KMS-11 (cell line): Measurements from ENCODE around the gene SUZ12.
"Not testable (repeated sequence)": the region's sequence is repeated elsewhere in the genome, so short reads cannot be mapped to it uniquely, and the experiment has no call there.

Experiments used
- H2AFZ ChIP-seq: fragments of 200-600 bp; sonication (generic); 2 replicates; pipeline ENCODE4 v1.6.1; 2016; ENCODE audit warnings: antibody characterized with exemption, mixed run types, low read depth
- H3K27ac ChIP-seq: fragments of 200-600 bp; sonication (generic); 2 replicates; pipeline ENCODE4 v1.6.1; 2016; ENCODE audit warnings: mild to moderate bottlenecking, mixed run types
- H3K27me3 ChIP-seq: fragments of 200-600 bp; sonication (generic); 2 replicates; pipeline ENCODE4 v1.6.1; 2017; ENCODE audit warnings: mild to moderate bottlenecking, low read depth, mixed run types, moderate library complexity; ENCODE audit not compliant: insufficient read depth
- H3K36me3 ChIP-seq: fragments of 200-600 bp; sonication (generic); 2 replicates; pipeline ENCODE4 v1.6.1; 2017; ENCODE audit warnings: mild to moderate bottlenecking, mixed run types; ENCODE audit not compliant: insufficient read depth
- H3K4me1 ChIP-seq: fragments of 200-600 bp; sonication (generic); 2 replicates; pipeline ENCODE4 v1.6.1; 2016; ENCODE audit warnings: mild to moderate bottlenecking, low read depth, mixed run types; ENCODE audit not compliant: poor library complexity, severe bottlenecking
- H3K4me2 ChIP-seq: fragments of 200-600 bp; sonication (generic); 2 replicates; pipeline ENCODE4 v1.7.0; 2016; ENCODE audit warnings: mild to moderate bottlenecking, mixed run types
- H3K4me3 ChIP-seq: fragments of 200-600 bp; sonication (generic); IDR thresholded peaks from 2 replicates; pipeline ENCODE4 v1.6.1; 2017; ENCODE audit warnings: low read depth, low read length, mixed read lengths; ENCODE audit not compliant: insufficient read depth
- H3K79me2 ChIP-seq: fragments of 200-600 bp; sonication (generic); 2 replicates; pipeline ENCODE4 v1.6.1; 2016; ENCODE audit warnings: low read depth, mixed run types; ENCODE audit not compliant: insufficient read depth
- H3K9ac ChIP-seq: fragments of 200-600 bp; sonication (generic); 2 replicates; pipeline ENCODE4 v1.6.1; 2016; ENCODE audit warnings: mild to moderate bottlenecking, mixed run types
- H4K20me1 ChIP-seq: fragments of 200-600 bp; sonication (generic); 2 replicates; pipeline ENCODE4 v1.6.1; 2016; ENCODE audit warnings: mild to moderate bottlenecking, mixed run types; ENCODE audit not compliant: insufficient read depth
- TF ChIP-seq, protein P1 (sequence below): fragments of 200-600 bp; sonication (generic); conservative IDR thresholded peaks from 2 replicates; pipeline ENCODE4 v1.6.1; 2017; ENCODE audit warnings: low read depth, mild to moderate bottlenecking, antibody characterized with exemption, low read length, moderate library complexity, mixed read lengths

Gene SUZ12

DNA sequence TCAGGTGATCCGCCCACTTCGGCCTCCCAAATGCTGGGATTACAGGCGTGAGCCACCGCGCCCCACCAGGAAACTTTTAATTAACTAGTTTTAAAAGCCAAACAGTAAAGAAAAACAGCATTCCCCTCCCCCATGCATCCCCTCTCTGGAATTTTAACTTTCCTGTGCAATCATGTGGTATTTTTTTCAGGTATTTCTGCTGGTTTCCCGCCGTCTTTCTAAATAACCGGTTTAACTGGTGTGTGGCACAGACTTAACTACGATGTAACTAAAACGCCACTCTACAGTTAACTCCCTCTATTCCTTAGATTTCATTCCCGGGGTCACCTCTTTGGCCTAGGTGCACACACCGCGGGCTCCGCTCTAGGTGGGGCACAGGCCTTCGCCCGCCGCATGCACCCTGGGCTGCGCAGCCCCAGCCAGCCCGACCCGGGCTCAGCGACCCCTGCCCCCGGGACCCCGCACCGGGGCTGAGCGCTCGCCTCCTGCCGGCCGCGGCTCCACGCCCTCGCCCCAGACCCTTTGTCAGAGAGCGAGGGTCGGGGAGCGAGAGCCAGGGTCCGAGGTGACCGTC, 20.2 kb upstream of the SUZ12 start:
- H4K20me1 ChIP-seq: no peaks in the 10 kb centered on the region
- no peaks in the 10 kb centered on the region for H3K36me3 ChIP-seq
- H3K27me3 ChIP-seq: no peaks in the 10 kb centered on the region
- H3K4me3 ChIP-seq: no peak overlapping the region
- TF ChIP-seq, protein P1, sequence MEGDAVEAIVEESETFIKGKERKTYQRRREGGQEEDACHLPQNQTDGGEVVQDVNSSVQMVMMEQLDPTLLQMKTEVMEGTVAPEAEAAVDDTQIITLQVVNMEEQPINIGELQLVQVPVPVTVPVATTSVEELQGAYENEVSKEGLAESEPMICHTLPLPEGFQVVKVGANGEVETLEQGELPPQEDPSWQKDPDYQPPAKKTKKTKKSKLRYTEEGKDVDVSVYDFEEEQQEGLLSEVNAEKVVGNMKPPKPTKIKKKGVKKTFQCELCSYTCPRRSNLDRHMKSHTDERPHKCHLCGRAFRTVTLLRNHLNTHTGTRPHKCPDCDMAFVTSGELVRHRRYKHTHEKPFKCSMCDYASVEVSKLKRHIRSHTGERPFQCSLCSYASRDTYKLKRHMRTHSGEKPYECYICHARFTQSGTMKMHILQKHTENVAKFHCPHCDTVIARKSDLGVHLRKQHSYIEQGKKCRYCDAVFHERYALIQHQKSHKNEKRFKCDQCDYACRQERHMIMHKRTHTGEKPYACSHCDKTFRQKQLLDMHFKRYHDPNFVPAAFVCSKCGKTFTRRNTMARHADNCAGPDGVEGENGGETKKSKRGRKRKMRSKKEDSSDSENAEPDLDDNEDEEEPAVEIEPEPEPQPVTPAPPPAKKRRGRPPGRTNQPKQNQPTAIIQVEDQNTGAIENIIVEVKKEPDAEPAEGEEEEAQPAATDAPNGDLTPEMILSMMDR: no peak
- no peak overlapping the region for H3K4me2 ChIP-seq
- no peak overlapping the region for H2AFZ ChIP-seq
- H3K79me2 ChIP-seq: no peaks in the 10 kb centered on the region
- peaks cover 11% of the 10 kb centered on the region for H3K4me1 ChIP-seq
- no peak overlapping the region for H3K9ac ChIP-seq
- H3K27ac ChIP-seq: no peak overlapping the region

DNA sequence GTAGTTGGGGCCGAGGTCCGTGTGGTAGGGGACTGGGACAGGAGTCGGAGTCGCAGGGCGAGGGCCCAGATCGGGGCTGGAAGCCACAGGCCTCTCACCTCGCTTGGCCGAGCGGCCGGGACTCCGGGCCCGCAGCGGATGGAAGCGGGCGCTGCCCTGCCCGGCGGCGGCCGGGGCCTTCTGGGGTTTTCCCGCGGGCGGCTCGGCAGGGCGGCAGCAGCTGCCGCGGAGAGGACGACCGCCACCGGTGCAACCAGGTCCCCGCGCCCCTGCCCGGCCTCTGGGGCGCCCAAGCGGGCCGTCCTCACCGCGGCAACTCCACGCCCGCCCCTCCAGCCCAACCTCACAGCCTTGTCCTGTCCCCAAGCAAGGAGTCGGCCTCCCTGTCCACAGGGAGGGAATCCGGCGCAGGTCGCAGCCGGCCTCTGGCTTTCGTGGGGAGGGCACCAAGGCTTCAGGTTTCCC, 19.7 kb upstream of the SUZ12 start:
- no peak overlapping the region for H3K9ac ChIP-seq
- no peaks in the 10 kb centered on the region for H3K36me3 ChIP-seq
- H3K27ac ChIP-seq: no peak overlapping the region
- no peak overlapping the region for H2AFZ ChIP-seq
- no peaks in the 10 kb centered on the region for H3K79me2 ChIP-seq
- H3K27me3 ChIP-seq: no peaks in the 10 kb centered on the region
- H3K4me2 ChIP-seq: no peak overlapping the region
- TF ChIP-seq, protein P1: no peak
- H3K4me3 ChIP-seq: no peak overlapping the region
- H3K4me1 ChIP-seq: peaks cover 11% of the 10 kb centered on the region
- no peaks in the 10 kb centered on the region for H4K20me1 ChIP-seq

DNA sequence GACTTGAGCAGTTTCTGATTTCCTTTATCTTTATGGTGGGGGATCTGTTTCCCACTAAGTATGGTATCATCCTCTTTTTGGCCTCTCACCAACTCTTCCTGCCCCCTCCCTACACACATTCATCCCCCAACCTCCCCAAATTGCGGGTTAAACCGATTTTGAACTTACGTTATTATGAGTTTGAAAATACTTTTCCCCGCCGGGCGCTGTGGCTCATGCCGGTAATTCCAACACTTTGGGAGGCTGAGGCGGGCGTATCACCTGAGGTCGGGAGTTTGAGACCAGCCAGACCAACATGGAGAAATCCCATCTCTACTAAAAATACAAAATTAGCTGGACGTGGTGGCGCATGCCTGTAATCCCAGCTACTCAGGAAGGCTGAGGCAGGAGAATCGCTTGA, 19.1 kb upstream of the SUZ12 start:
- H3K4me2 ChIP-seq, H3K36me3 ChIP-seq, H3K27ac ChIP-seq, H4K20me1 ChIP-seq, H3K27me3 ChIP-seq, H3K4me3 ChIP-seq, H3K9ac ChIP-seq, H2AFZ ChIP-seq, H3K79me2 ChIP-seq: not testable (repeated sequence)
- H3K4me1 ChIP-seq: peaks cover 11% of the 10 kb centered on the region

DNA sequence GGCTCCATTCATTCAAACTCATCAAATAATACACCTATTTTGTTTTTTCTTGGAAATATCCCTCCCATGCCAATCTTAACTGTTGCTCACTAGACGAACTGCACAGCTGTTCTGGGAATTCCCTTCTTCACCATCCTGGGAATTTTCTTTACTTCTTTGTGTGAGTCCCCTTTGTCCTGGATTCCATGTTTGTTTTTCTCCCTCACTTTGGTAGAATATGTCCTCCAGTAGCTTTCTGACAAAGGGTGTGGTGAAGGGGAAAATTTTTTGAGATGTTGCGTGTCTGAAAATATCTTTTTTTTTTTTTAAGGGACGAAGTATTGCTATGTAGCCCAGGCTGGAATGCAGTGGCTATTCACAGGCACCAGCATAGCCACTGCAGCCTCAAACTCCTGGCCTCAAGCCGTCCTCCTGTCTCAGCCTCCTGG, 18.1 kb upstream of the SUZ12 start:
- Histone ChIP-seq H3K4me3 (no peak overlapping the region), H3K4me1 (peaks cover 2% of the 10 kb centered on the region), H2AFZ (no peak overlapping the region), H4K20me1 (no peaks in the 10 kb centered on the region), H3K4me2 (no peak overlapping the region), H3K36me3 (no peaks in the 10 kb centered on the region), H3K27me3 (no peaks in the 10 kb centered on the region), H3K27ac (no peak overlapping the region), H3K79me2 (no peaks in the 10 kb centered on the region), H3K9ac (no peak overlapping the region)
- TF ChIP-seq, protein P1: no peak

DNA sequence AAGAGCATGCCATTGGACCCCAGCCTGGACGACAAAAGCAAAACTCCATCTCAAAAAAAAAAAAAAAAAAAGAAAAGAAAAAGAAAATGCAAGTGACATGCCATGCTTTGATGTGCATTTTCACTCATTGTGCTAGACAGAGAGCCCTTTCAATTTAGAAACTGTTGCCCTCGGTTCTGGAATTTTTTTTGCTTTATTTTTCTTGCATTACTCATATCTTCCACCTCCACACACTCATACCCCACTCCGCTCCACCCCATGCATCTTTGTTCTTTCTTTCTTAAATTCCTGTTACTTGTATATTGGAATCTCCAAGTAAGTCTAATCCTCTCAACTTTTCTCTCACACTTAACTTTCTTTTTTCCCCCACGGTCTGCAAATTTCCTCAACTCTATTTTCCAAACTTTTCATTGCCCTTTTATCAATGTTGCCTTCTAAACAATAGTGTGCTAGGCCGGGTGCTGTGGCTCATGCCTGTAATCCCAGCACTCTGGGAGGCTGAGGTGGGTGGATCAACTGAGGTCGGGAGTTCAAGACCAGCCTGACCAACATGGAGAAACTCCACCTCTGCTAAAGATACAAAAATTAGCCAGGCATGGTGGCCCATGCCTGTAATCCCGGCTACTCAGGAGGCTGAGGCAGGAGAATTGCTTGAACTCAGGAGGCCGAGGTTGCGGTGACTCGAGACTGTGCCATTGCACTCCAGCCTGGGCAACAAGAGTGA, 16.8 kb upstream of the SUZ12 start:
- Histone ChIP-seq H3K9ac (no peak overlapping the region), H3K27me3 (no peaks in the 10 kb centered on the region), H3K79me2 (no peaks in the 10 kb centered on the region), H3K36me3 (no peaks in the 10 kb centered on the region), H4K20me1 (no peaks in the 10 kb centered on the region), H3K4me3 (no peak overlapping the region), H2AFZ (no peak overlapping the region), H3K4me2 (no peak overlapping the region), H3K27ac (no peak overlapping the region), H3K4me1 (no peaks in the 10 kb centered on the region)
- TF ChIP-seq, protein P1: no peak
